Caki2 (cell line): ENCODE measurements around the gene TRIM7. TPM values are rescaled to one million over a fixed set of nuclear protein-coding genes. Genes with fewer than 3 reads are reported as not detected.
A peak's percentile ranks its signal among the peaks of the same experiment; 100 is the strongest.
"Not testable (repeated sequence)": the region's sequence is repeated elsewhere in the genome, so short reads cannot be mapped to it uniquely, and the experiment has no call there.

Experiments
- DNase-seq: peaks from one replicate; pipeline ENCODE4 v3.0.0-alpha.2; 2015; ENCODE audit warnings: low read depth
- in situ Hi-C: cut with HindIII; loops from 2 replicates; pipeline ENCODE4 v1.10.0; 2016; ENCODE audit warnings: low sequenced_read_pairs, low pct_unique_long_range_greater_than_20kb, mixed read lengths
- total RNA-seq: library from RNA; depleted of rRNA; stranded (reverse); fragments of >200 nt; shearing (Covaris generic); gene quantifications from 2 replicates; pipeline ENCODE4 v1.2.3, GENCODE V29; 2014; ENCODE audit warnings: low replicate concordance

The TRIM7 gene
- total RNA-seq, 1 experiment from 2014 or later = 56.2 TPM

- in situ Hi-C loops = no loop called here
Observed at GRCh38 chr5:181167814-181168488, 37.0 kb downstream of the TRIM7 start.

GRCh38 chr5:181166812-181167733 is 37.9 kb downstream of the TRIM7 start:
- in situ Hi-C loops = no loop called here
- DNase-seq = no peak

More at GRCh38 chr5:181167814-181168488, 37.0 kb downstream of the TRIM7 start:
- no peak for DNase-seq

- no peak for DNase-seq
- in situ Hi-C loops = no loop called here
Observed at GRCh38 chr5:181164076-181164952, 40.7 kb downstream of the TRIM7 start.

GRCh38 chr5:181163487-181164075 is 41.4 kb downstream of the TRIM7 start:
- DNase-seq = no peak
- in situ Hi-C loops = no loop called here

- in situ Hi-C loops = no loop called here
- DNase-seq = no peak
Observed at GRCh38 chr5:181161534-181162175, 43.3 kb downstream of the TRIM7 start.

GRCh38 chr5:181160755-181161533 is 44.1 kb downstream of the TRIM7 start:
- in situ Hi-C loops = not testable (repeated sequence)

GRCh38 chr5:181160152-181160754 is 44.7 kb downstream of the TRIM7 start:
- in situ Hi-C loops = no loop called here
- DNase-seq = peak; percentile 75

More at GRCh38 chr5:181160755-181161533, 44.1 kb downstream of the TRIM7 start:
- DNase-seq = peak; percentile 87

GRCh38 chr5:181159286-181160151 is 45.5 kb downstream of the TRIM7 start:
- peak; percentile 88 for DNase-seq

GRCh38 chr5:181158869-181159268 is 46.1 kb downstream of the TRIM7 start:
- in situ Hi-C loops = no loop called here

More at GRCh38 chr5:181159286-181160151, 45.5 kb downstream of the TRIM7 start:
- in situ Hi-C loops = no loop called here

GRCh38 chr5:181156758-181157157 is 48.2 kb downstream of the TRIM7 start:
- no peak for DNase-seq
- in situ Hi-C loops = no loop called here

More at GRCh38 chr5:181158869-181159268, 46.1 kb downstream of the TRIM7 start:
- DNase-seq = no peak

- in situ Hi-C loops = no loop called here
- no peak for DNase-seq
Observed at GRCh38 chr5:181153814-181154213, 51.2 kb downstream of the TRIM7 start.

- in situ Hi-C loops = no loop called here
- peak; percentile 91 for DNase-seq
Observed at GRCh38 chr5:181152406-181152805, 52.6 kb downstream of the TRIM7 start.

- in situ Hi-C loops = no loop called here
Observed at GRCh38 chr5:181151146-181151545, 53.9 kb downstream of the TRIM7 start.

GRCh38 chr5:181149806-181150733 is 54.9 kb downstream of the TRIM7 start:
- no peak for DNase-seq
- in situ Hi-C loops = no loop called here

More at GRCh38 chr5:181151146-181151545, 53.9 kb downstream of the TRIM7 start:
- DNase-seq = no peak

- DNase-seq = no peak
- in situ Hi-C loops = no loop called here
Observed at GRCh38 chr5:181149355-181149754, 55.6 kb downstream of the TRIM7 start.
